Keratinocyte (primary cell): ENCODE measurements around the gene ONECUT2.

Experiments
- CTCF ChIP-seq, 3 experiments: IDR thresholded peaks in 1 of 3; conservative IDR thresholded peaks in 1 of 3; optimal IDR thresholded peaks in 1 of 3; 2 replicates in 2 of 3; 3 replicates in 1 of 3; pipeline versions ENCODE3 to v1.5.1; 2011; ENCODE audit warnings: low read length in 3 of 3, mild to moderate bottlenecking in 3 of 3, moderate library complexity in 2 of 3, control low read depth in 1 of 3, inconsistent platforms in 1 of 3; ENCODE audit not compliant: insufficient read depth in 2 of 3; ENCODE audit errors: extremely low read depth in 1 of 3
- EZH2 ChIP-seq: IDR thresholded peaks from one replicate; pipeline ENCODE4 v1.6.1; 2012; ENCODE audit warnings: inconsistent platforms, mild to moderate bottlenecking, low read length, moderate library complexity

DNA sequence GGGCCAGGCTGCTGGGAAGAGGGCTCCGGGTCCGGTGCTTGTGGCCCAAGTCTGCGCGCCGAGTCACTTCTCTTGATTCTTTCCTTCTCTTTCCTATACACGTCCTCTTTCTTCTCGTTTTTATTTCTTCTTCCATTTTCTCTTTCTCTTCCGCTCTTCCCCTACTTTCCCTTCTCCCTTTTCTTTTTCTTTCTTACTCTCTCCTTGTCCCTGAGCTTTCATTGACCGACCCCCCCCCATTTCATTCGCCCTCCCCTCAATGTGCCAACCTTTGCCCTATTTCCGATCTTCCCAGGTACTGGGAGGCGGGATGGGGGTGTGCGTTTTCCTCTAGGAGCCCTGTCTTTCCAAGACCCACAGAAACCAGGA is 1.8 kb downstream of the ONECUT2 start:
- TF ChIP-seq CTCF (optimal IDR thresholded peaks at IDR 0.05 in 1 of 3, IDR thresholded peaks at IDR 0.05 in 1 of 3, conservative IDR thresholded peaks at IDR 0.05 in 1 of 3; ENCODE audit: extremely low read depth in 1 of 3, insufficient read depth in 2 of 3, low read length in 3 of 3) (no peak), EZH2 (no peak)
